Fibroblast of villous mesenchyme (primary cell): ENCODE measurements around the gene ITPRIP. TPM values are rescaled to one million over a fixed set of nuclear protein-coding genes. Genes with fewer than 3 reads are reported as not detected.

ENCODE experiments used
- DNase-seq: peaks from one replicate; pipeline ENCODE4 v3.0.0-alpha.2; 2010; ENCODE audit warnings: low read depth
- H3K4me3 ChIP-seq: 2 replicates; pipeline ENCODE4 v1.5.1; 2011; ENCODE audit warnings: low read depth, mild to moderate bottlenecking, low read length
- total RNA-seq: library from RNA; depleted of rRNA; stranded (reverse); fragments of >200 nt; gene quantifications from 2 replicates; pipeline ENCODE4 v1.2.3, GENCODE V29; 2012
- TF ChIP-seq, protein P1 (sequence below): IDR thresholded peaks from 2 replicates; pipeline ENCODE4 v1.5.1; 2012; ENCODE audit warnings: low read depth, mild to moderate bottlenecking, low read length; ENCODE audit not compliant: insufficient read depth

Gene ITPRIP
- total RNA-seq, 1 donor: 9.9 TPM

DNA sequence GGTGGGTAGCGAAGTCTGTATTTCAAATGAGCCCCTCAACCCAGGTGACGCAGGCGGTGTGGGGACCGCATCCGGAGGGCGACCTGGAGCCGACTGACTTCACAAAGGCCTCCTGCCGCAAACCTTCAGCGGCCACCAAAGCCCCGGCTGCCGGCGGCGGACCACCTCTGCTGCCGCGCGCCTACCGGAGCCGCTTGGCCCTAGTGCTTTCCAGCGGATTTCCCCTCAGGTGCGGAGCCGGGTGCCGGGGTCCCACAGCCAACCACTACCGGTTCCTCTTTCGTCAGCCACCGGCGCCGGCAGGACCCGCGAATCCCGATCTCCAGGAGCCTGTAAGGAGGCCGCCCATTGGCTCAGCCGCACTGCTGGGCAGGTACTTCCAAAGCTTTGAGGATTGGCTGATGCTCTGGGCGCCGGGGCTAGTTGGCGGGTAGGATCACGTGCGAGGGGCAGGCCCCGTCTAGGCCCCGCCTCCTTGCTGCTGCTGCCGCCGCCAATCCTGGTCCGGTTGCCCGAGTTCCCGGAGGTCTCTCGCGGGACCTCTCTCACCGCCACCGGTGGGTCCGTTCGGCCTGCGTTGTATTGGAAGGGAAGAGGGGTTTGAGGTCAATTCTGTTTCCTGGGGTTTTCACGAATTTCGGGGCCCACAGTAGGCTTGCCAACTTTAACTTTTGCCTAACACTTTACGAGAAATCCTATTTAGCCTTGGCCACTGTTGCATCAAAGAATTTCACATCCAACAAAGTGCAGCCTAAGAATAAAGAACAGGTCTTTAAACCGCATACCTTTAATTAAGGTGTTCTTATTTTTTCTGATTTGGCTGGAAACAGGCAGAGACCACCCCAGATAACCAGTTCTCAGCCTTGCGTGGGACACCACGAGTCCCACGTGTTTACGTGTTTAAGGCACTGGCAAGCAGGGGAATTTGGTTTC lies 69.3 kb downstream of the ITPRIP start, which contains the start of gene GSTO2:
GSTO2 (plus strand) TSS at position 472 of the 933 bp plus-strand sequence. CDS start 5,732 bp downstream, outside the sequence.
- TF ChIP-seq, protein P1, sequence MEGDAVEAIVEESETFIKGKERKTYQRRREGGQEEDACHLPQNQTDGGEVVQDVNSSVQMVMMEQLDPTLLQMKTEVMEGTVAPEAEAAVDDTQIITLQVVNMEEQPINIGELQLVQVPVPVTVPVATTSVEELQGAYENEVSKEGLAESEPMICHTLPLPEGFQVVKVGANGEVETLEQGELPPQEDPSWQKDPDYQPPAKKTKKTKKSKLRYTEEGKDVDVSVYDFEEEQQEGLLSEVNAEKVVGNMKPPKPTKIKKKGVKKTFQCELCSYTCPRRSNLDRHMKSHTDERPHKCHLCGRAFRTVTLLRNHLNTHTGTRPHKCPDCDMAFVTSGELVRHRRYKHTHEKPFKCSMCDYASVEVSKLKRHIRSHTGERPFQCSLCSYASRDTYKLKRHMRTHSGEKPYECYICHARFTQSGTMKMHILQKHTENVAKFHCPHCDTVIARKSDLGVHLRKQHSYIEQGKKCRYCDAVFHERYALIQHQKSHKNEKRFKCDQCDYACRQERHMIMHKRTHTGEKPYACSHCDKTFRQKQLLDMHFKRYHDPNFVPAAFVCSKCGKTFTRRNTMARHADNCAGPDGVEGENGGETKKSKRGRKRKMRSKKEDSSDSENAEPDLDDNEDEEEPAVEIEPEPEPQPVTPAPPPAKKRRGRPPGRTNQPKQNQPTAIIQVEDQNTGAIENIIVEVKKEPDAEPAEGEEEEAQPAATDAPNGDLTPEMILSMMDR: no peak
- peak within 1 kb of the TSS; percentile 68 for H3K4me3 ChIP-seq
- DNase-seq: peak; percentile 98

DNA sequence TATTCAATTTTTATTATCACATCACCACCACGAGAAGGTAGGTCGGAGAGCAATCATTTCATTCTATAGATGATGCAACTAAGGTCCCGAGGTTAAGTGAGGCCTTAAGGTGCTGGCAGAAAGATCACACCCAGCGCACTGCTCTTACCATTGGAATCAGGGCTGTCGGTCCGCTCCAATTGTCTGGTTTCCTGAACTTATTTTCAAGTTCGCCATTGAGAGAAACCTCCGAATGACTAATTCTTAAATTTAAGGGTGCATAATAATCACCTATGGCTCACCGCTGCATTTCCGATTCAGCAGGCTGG lies 69.9 kb downstream of the ITPRIP start:
- peak; percentile 8 for DNase-seq
- TF ChIP-seq, protein P1: no peak
- peak overlapping the region; percentile 68 for H3K4me3 ChIP-seq

GRCh38 chr10:104267721-104268404 lies 70.4 kb downstream of the ITPRIP start:
- no peak for DNase-seq
- H3K4me3 ChIP-seq: peak overlapping the region; percentile 68
- TF ChIP-seq, protein P1: no peak

- no peak for DNase-seq
- H3K4me3 ChIP-seq: no peak overlapping the region
- TF ChIP-seq, protein P1: no peak
Measured at GRCh38 chr10:104264783-104265182, 73.5 kb downstream of the ITPRIP start.

- no peak for DNase-seq
- TF ChIP-seq, protein P1: no peak
- H3K4me3 ChIP-seq: no peak overlapping the region
Measured at GRCh38 chr10:104262055-104262454, 76.2 kb downstream of the ITPRIP start.

- TF ChIP-seq, protein P1: no peak
- no peak overlapping the region for H3K4me3 ChIP-seq
- peak; percentile 69 for DNase-seq
Measured at GRCh38 chr10:104260775-104261115, 77.5 kb downstream of the ITPRIP start.
